GM13976 (cell line): ENCODE measurements around the gene BCL2L12.
A peak's percentile ranks its signal among the peaks of the same experiment; 100 is the strongest.

ENCODE experiments used
- DNase-seq: peaks from one replicate; pipeline ENCODE4 v3.0.0; 2012; ENCODE audit warnings: low spot score
- CTCF ChIP-seq: IDR thresholded peaks from 2 replicates; pipeline ENCODE4 v1.5.1; 2012; ENCODE audit warnings: borderline replicate concordance, mild to moderate bottlenecking; ENCODE audit not compliant: insufficient read depth; ENCODE audit errors: extremely low read depth, missing control alignments, control extremely low read depth
- in situ Hi-C: fragments of 300-500 bp; cut with MboI; formaldehyde crosslinking; loops from one replicate; pipeline ENCODE4 v1.12.0; 2022; ENCODE audit warnings: low sequenced_read_pairs, mixed read lengths, inconsistent platforms; ENCODE audit not compliant: unreplicated experiment

Gene BCL2L12

GRCh38 chr19:49680421-49681351 lies 15.0 kb downstream of the BCL2L12 start:
- in situ Hi-C loops, result no loop called here
- peak; percentile 95 for DNase-seq
- peak; percentile 99 for TF ChIP-seq CTCF

GRCh38 chr19:49681830-49682229 lies 16.1 kb downstream of the BCL2L12 start:
- in situ Hi-C loops, result no loop called here
- no peak for DNase-seq
- no peak for TF ChIP-seq CTCF

GRCh38 chr19:49682274-49682673 lies 16.5 kb downstream of the BCL2L12 start:
- in situ Hi-C loops, result no loop called here
- no peak for DNase-seq
- no peak for TF ChIP-seq CTCF

- no peak for DNase-seq
- no peak for TF ChIP-seq CTCF
- in situ Hi-C loops, result no loop called here
Measured at GRCh38 chr19:49683814-49684250, 18.1 kb downstream of the BCL2L12 start.

GRCh38 chr19:49684251-49684982 lies 18.7 kb downstream of the BCL2L12 start:
- in situ Hi-C loops, result no loop called here
- DNase-seq, result peak; percentile 64
- TF ChIP-seq CTCF, result peak; percentile 30

GRCh38 chr19:49684983-49685553 lies 19.3 kb downstream of the BCL2L12 start:
- no peak for TF ChIP-seq CTCF
- no peak for DNase-seq

More at GRCh38 chr19:49684983-49685553, 19.3 kb downstream of the BCL2L12 start:
- in situ Hi-C loops, result no loop called here
